ENCODE results near the gene PTAFR. TPM values are rescaled to one million over a fixed set of nuclear protein-coding genes. Genes with fewer than 3 reads are reported as not detected.
A peak's percentile ranks its signal among the peaks of the same experiment; 100 is the strongest.

The PTAFR gene
- polyA plus RNA-seq, 1 experiment = 0.12 TPM

DNA sequence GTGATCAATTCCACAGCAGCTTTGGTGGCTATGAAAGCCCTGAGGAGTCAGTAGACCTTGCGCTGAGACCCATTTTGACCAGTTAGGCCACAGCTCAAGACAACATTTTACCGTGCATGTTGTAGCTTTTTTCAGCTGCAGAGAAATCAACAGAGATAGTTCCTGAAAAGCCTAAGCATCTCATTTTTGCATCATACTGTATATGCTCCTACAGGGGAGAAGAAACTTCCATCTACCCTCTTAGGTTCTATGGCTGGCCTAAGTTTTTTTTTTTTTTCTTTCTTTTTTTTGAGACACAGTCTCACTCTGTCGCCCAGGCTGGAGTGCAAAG is 63.3 kb downstream of the PTAFR start:
- H3K27ac ChIP-seq (ENCODE audit: low read depth, low read length) = no peak overlapping the region
- no peaks in the 10 kb centered on the region for H3K27me3 ChIP-seq (ENCODE audit: control insufficient read depth, insufficient read depth, low read length)
- no peak overlapping the region for H3K4me3 ChIP-seq (ENCODE audit: low read depth, low read length)
- no peak for DNase-seq (ENCODE audit: low read depth, low spot score)
- POLR2A ChIA-PET = no interaction called here
- TF ChIP-seq, protein P1, sequence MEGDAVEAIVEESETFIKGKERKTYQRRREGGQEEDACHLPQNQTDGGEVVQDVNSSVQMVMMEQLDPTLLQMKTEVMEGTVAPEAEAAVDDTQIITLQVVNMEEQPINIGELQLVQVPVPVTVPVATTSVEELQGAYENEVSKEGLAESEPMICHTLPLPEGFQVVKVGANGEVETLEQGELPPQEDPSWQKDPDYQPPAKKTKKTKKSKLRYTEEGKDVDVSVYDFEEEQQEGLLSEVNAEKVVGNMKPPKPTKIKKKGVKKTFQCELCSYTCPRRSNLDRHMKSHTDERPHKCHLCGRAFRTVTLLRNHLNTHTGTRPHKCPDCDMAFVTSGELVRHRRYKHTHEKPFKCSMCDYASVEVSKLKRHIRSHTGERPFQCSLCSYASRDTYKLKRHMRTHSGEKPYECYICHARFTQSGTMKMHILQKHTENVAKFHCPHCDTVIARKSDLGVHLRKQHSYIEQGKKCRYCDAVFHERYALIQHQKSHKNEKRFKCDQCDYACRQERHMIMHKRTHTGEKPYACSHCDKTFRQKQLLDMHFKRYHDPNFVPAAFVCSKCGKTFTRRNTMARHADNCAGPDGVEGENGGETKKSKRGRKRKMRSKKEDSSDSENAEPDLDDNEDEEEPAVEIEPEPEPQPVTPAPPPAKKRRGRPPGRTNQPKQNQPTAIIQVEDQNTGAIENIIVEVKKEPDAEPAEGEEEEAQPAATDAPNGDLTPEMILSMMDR (IDR thresholded peaks at IDR 0.05; ENCODE audit: low read depth, low read length) = no peak; the same call in 1 of the 2 replicates
- CTCF ChIA-PET = interaction anchor here (1.0 to 2.1 kb wide), 3 partner anchors 11 to 43 kb away, joined by 4 to 5 read pairs (median 5); no protein-coding TSS in a partner anchor
- no peaks in the 10 kb centered on the region for H3K9me3 ChIP-seq (ENCODE audit: control insufficient read depth, insufficient read depth, low read length)

DNA sequence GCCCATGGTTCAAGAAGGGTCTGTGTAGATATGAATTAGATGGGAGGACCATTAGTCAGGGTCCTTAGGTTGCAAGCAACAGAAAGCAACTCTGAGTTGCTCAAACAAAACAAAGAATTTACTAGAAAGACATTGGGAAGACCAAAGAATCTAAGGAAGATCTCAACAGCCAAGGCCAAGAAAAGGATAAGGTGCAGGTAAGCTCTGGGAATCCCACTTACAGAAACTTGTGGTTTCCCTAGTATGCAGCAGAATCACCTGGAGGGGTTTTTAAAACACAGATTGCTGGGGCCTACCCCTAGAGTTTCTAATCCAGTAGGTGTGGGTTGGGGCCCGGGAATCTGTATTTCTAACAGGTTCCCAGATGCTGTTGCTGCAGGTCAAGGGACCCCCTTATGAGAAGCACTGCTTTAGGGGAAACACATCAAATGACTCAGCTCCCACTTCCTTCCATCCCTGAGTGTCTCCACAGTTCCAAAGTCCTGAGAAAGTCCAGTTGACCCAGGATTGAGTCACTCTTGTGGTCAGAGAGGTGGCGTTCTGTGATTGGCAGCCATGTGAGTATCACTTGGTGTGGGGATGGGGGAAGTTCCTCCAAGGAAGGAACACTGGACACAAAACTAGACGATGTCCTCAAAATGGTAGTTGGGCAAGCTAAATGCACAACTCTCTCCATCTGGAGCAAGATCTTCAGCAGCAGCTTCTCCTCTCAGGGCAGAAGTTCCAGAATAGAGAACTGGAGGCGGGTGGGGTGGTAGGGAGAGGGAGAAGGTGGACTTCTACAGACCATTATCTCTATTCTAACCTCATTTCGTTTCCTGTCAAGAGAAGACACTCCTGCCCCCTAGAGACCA is 63.9 kb downstream of the PTAFR start:
- POLR2A ChIA-PET = no interaction called here
- TF ChIP-seq, protein P1 (IDR thresholded peaks at IDR 0.05; ENCODE audit: low read depth, low read length) = 0 out of 2 replicates have a peak, but pooled peaks have one; percentile 40
- Histone ChIP-seq H3K27ac (ENCODE audit: low read depth, low read length) (peak overlapping the region; percentile 34), H3K9me3 (ENCODE audit: control insufficient read depth, insufficient read depth, low read length) (no peaks in the 10 kb centered on the region), H3K4me3 (ENCODE audit: low read depth, low read length) (no peak overlapping the region), H3K27me3 (ENCODE audit: control insufficient read depth, insufficient read depth, low read length) (no peaks in the 10 kb centered on the region)
- DNase-seq (ENCODE audit: low read depth, low spot score) = no peak
- CTCF ChIA-PET = interaction anchor here (1.0 to 2.1 kb wide), 4 partner anchors 20 to 43 kb away, joined by 4 to 5 read pairs (median 4); no protein-coding TSS in a partner anchor

DNA sequence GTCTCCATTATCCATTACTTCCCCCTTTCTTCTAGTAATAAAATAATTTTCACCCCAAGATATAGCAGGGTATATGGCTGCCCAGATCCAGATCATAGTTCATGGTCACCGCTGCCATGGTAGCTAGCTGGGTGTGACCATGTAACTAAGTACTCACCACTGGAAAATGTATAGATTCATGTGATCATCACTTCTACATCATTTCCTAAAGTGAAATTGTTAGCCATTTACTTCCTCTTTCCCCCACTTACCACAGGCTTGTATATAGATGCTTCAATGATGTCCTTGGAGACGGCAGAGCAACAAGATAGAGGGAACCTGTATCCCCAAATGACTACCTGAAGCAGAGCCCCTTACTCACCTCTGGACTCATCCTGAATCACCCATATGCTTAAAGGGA is 65.3 kb downstream of the PTAFR start:
- H3K9me3 ChIP-seq (ENCODE audit: control insufficient read depth, insufficient read depth, low read length) = no peaks in the 10 kb centered on the region
- TF ChIP-seq, protein P1 (IDR thresholded peaks at IDR 0.05; ENCODE audit: low read depth, low read length) = no peak
- H3K27me3 ChIP-seq (ENCODE audit: control insufficient read depth, insufficient read depth, low read length) = no peaks in the 10 kb centered on the region
- DNase-seq (ENCODE audit: low read depth, low spot score) = no peak
- ChIA-PET CTCF (interaction anchor here (1.3 to 1.6 kb wide), 2 partner anchors 20 to 21 kb away, joined by 5 read pairs; no protein-coding TSS in a partner anchor), POLR2A (no interaction called here)
- H3K4me3 ChIP-seq (ENCODE audit: low read depth, low read length) = no peak overlapping the region
- H3K27ac ChIP-seq (ENCODE audit: low read depth, low read length) = no peak overlapping the region

DNA sequence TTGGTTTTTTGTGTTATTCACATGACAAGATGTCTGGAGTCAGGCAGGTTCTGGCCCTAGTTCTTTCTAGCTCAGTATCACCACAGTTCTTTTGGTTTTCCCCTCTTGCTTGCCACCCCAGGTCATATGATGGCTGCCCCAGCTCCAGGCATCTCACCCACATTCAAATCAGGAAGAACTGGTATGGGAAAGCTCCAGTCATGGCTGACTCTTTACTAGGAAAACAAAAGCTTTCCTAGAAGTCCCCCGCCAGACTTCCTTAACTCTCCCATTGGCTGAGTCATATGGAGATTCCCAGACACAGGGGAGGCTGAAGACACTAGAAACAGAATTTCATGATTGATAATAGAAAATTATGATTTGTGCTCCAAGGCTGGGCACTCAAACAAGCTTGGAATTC is 65.9 kb downstream of the PTAFR start:
- H3K4me3 ChIP-seq (ENCODE audit: low read depth, low read length) = no peak overlapping the region
- ChIA-PET POLR2A (interaction anchor here (0.5 kb wide), 1 partner anchor 63 kb away, joined by 9 read pairs; no protein-coding TSS in a partner anchor), CTCF (interaction anchor here (1.3 kb wide), 1 partner anchor 19 kb away, joined by 5 read pairs; no protein-coding TSS in a partner anchor)
- no peak for DNase-seq (ENCODE audit: low read depth, low spot score)
- TF ChIP-seq, protein P1 (IDR thresholded peaks at IDR 0.05; ENCODE audit: low read depth, low read length) = no peak
- no peaks in the 10 kb centered on the region for H3K9me3 ChIP-seq (ENCODE audit: control insufficient read depth, insufficient read depth, low read length)
- no peak overlapping the region for H3K27ac ChIP-seq (ENCODE audit: low read depth, low read length)
- H3K27me3 ChIP-seq (ENCODE audit: control insufficient read depth, insufficient read depth, low read length) = no peaks in the 10 kb centered on the region

DNA sequence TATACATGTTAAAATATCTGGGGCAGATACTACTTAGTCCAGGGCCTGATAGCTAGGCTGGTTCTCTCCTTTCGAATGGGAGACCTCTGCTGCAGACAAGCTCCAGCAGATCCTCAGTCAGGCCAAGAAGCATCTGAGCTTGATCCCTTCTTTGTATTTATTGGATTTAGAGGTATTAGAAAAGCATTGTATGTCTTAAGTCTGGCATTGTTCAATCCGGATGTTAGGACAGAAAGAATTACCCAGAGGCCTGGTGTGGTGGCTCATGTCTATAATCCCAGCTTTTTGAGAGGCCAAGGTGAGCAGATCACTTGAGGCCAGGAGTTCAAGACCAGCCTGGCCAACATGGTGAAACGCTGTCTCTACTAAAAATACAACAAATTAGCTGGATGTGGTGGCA is 66.9 kb downstream of the PTAFR start:
- ChIA-PET POLR2A (no interaction called here), CTCF (interaction anchor here (0.6 to 0.7 kb wide), 2 partner anchors 20 to 64 kb away, joined by 3 to 5 read pairs; no protein-coding TSS in a partner anchor)
- DNase-seq (ENCODE audit: low read depth, low spot score) = no peak
- TF ChIP-seq, protein P1 (IDR thresholded peaks at IDR 0.05; ENCODE audit: low read depth, low read length) = no peak
- H3K9me3 ChIP-seq (ENCODE audit: control insufficient read depth, insufficient read depth, low read length) = no peaks in the 10 kb centered on the region
- H3K4me3 ChIP-seq (ENCODE audit: low read depth, low read length) = no peak overlapping the region
- H3K27me3 ChIP-seq (ENCODE audit: control insufficient read depth, insufficient read depth, low read length) = no peaks in the 10 kb centered on the region
- no peak overlapping the region for H3K27ac ChIP-seq (ENCODE audit: low read depth, low read length)

Data from AG04450 (cell line).